GM19463 (cell line): Measurements from ENCODE around the gene PLEKHA8.

Source experiments
- ATAC-seq: cut with Tn5 transposase; IDR thresholded peaks from one replicate; pipeline ENCODE4 v1.9.1; 2021; ENCODE audit warnings: mild to moderate bottlenecking, moderate library complexity; ENCODE audit not compliant: unreplicated experiment

Gene PLEKHA8

DNA sequence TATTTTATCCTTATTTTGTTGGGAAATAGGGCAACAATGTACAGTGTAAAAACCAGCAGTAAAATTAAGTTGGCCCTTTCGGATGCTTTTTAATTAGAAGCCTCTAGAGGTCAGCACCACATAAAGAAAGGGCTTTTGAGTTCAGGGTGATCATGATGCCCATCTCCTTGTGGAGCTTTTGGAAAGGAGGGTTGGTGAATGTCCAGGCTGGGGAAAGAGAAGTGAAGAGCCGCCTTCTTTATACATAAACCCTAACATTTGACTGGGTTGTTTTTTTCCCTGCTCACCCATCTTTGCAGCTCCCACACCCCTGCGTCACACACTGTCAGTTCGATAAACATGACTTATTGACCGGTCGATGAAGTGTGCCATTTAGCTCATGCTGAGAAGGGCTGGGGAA lies 136.4 kb downstream of the PLEKHA8 start:
- no peak for ATAC-seq

DNA sequence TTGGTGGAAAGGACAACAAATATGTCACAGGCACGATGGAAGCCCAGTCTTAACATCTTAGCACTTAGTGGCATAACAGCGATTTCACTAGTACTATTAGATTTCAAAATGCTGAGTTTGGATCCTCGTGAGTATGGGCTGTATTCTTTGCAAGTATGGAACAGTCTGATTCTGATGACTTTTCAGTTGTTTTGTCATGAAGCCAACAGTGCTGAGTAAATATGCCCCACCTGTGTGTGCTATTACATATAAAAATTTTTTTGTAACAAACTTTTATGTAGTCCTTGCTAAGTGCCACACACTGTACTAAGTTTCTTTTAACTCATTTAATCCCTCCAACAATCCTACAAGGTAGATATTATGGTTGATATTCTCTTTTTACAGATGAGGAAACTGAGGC lies 137.4 kb downstream of the PLEKHA8 start:
- no peak for ATAC-seq

DNA sequence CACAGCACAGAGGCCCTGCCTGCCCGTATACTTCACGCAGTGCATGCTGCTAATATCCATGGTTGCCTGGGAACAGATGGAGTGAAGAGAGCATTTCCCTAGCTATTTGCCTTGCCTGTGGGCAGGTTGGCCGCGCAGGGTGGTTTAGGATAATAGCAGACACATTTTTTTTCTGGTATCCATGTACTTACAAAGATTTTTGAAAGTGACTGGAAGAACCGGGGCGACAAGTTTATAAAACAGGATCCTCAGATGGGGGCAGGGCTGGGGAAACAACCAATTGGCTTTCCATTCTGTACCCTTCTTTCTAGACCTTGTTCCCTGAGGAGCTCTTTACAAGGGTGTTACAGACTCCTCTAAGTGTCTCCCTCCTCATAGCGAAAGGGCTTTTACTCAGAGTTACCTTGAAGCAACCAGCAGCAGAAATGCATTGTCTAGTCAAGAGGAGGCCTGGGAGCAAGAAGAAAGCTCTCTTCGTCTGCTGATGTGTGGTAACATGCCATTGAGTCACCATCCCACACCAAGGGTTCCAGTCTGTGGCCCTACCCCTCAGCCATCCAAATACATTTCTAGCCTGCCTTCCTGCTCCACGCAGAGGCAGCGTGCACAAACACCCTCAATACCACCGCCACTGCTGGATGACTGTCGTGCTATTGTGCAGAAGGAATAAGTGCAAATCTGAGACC lies 138.1 kb downstream of the PLEKHA8 start:
- ATAC-seq: no peak

DNA sequence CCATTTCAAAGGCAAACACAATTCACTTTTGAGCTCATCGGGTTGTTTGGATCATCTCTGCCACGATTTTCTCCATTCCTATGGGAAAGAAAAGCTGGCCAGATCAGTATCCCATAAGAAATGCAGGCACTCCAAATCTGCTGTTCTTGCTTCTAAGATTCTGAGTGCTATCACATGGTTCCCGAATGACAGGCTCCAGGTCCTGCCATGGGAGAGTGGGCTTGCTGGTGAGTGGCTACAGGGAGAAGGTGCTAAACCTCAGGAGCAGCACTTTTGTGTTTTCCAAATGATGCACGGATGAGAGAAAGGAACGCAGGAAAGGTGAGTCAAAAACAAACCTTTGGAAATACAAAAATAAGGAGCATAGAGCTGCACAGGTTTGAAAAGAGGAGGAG lies 138.6 kb downstream of the PLEKHA8 start:
- ATAC-seq: no peak

DNA sequence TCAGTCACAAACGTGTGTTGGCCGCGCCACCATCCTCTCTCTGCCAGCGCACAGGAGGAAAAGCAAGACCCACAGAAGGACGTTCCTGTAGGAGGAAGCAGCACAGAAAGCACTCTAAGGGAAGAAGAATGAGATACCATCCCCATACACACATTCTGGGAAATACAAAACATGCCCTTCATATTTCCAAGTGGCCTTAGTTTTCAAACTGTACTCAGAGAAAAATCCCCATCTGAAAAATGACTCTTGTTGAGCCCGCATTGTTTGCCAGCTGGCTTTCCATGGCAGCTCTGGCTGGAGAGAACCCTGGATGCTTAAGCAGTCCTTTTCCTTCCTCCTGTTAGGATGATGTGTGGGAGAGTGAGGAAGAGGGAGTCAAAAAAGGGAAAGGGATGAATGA lies 139.7 kb downstream of the PLEKHA8 start:
- no peak for ATAC-seq

DNA sequence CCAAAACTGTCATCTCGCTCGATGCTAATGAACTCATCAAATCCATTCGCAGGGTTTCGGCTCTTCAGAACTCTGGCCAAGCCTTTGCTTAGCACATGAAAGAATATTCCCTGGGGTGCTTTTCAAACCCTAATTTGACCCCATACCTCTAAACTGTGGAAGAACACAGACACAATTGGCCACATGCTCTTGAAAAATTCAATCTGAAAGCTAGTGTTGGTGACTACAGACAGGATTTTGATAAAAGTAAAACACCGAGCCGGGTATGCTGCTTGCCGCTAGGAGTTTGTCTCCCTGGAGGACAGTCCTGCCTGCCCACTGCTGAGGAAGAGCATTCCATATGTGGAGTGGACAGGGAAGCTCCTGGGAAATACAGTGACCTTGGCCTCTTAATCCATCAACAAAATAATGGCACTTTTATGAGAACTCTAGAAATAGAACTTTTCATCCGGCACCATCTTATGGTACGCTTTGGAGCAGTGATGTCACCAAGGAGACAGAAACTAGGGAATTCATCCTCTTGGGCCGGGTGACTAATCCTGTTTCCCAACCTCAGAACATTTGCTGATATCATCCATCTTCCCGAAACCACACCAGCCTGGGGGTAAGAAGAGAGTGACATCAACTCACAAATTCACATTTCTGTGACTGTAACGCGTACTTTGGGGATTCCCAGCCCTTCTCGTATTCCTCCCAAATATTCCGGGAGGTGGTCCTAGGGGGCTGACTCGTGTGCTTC lies 140.8 kb downstream of the PLEKHA8 start:
- no peak for ATAC-seq

DNA sequence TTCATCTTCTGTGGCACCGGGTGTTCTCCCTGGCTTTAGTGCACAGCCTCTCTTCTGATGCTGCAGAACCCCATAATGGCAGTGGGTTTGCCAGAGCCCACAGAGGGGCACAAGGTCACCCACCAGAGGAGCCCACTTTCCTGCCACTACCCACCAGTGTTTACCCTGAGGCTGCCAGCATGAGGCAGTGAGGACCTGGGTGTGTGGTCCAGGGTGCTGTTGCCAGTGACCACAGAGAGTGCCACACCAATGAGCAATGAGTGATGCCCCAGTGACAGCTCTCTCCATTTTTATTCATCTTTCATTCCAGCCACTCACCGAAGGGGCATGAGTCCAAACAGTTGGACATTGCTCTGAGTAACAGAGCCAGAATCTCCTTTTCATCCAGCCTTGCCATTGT lies 141.4 kb downstream of the PLEKHA8 start:
- no peak for ATAC-seq

DNA sequence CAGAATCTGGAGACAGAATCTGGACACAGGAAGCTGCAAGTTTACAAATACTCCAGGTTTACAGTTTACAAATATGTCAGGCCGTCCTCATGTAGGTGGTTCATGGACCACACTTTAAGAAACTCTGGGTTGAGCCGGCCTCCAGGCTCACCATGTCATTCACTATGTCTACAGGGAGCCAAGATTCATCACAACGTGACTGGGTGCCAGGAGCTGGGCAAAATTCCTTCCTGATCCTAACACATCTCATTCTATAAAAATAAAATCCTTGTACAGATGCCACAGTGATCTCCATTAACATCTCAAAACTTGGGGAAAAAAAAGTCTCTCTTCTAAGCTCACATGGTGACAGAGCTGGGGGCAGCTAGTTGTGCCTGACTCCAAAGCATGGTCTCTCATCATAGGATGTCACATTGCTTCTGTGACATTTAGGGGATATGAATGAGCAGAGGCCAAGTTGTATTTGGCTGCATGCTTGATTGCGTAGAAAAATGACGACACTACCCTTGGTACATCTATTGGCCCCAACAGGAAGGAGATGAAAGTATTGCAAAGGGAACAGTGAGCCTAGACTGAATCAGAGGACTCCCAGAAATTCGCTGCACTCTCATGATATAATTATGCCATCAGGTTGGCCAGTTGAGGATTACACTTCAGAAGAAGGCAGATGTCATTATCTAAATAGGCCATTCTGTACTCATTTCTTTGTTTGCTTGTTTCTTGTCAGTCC lies 142.4 kb downstream of the PLEKHA8 start:
- no peak for ATAC-seq

DNA sequence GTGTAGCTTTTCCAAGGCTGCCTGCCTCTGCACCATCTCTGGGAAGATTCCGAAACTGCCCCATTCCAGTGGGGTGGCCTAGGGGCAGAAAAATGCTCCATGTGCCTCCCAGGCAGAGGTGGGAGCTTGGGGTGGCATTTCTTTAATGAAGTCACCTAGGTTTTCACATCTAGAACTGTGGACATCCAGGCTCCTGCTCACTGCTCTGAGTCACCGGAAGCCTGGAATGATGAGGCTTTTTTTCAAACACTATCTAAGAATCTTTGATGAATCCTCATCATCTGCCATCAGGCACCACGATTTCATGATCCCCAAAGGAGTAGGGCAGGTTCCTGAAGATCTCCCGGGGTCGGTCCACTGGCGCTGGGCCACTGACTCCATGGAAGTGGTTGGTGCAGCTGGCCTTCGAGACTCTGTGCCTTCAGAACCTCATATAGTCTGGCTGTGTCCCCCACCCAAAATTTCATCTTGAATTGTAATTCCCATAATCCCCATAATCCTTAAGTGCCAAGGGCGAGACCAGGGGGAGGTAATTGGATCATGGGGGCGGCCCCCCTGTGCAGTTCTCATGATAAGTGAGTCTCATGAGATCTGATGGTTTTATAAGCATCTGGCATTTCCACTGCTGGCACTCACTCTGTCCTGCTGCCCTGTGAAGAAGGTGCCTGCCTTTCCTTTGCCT lies 143.7 kb downstream of the PLEKHA8 start:
- no peak for ATAC-seq

DNA sequence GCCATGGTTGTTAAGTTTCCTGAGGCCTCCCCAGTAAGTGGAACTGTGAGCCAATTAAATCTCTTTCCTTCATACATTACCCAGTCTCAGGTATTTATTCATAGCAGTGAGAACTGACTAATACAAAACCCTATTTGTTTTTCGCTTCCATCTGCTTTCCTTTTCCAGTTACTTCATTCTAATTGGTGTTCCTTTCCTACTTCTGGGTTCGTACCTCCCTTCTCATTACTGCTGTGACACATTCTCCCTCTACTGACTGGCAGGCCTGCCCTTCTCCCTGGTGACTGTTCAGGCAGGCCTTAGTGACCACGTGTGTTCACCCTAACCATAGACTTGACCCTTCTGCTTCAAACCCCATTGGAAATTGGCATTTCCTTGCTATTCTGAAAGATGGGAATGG lies 144.2 kb downstream of the PLEKHA8 start:
- ATAC-seq: no peak

DNA sequence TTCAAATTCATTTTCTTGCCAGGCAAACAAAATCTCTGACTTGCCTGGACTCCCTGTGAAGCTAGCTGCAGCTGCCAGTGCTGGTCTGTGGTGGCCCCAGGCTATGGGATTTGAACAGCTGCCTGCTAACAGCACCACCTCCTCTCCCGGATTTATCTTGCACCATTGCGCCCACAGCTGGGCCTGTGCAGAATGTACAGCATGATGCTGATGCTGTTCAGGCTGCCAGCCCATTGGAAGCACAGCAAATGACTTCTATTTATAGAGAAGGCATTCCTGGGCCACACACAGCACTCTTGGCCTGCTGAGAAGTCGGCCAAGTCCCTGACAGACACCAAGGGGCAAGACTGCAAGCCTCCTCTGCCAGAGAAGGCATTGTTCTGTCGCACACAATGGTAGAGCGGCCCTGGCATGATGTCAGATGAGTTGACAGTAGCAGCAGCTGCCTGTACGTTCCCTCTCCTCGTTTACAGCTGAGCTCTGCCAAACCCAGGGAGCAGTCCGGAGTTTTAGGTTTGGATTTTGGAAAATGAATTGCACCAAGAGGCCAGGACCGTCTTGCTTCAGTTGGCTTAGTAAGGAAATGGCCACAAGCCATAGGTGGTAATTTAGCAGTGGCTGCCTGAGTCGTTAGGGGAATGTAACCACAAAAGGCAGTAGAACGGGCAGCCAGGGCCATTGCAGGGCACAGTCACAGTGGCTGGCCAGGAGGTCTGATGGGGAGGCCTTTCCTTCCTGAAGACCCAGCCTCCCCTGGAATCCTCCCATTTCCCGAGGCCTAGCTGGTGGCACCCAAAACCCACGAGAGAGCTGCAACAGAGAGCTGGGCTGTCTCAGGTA lies 145.1 kb downstream of the PLEKHA8 start:
- ATAC-seq: no peak

DNA sequence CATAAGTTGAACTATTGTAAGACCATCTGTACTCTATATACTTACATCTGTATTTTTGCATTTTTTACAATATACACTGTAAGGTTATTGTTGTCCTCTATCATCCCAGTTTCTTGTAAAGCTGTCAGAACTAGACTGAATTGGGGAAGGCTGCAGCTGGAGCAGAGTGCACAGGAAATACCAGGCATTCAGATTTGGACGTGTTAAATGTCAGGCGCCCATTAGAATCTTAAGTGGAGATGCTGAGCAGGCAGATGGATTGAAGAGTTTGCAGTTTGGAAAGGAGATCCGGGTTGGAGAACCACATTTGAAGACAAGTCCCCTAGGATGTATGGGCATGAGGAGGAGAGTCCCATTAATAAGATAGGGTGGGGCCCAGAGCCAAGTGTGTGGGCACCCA lies 147.0 kb downstream of the PLEKHA8 start:
- no peak for ATAC-seq

DNA sequence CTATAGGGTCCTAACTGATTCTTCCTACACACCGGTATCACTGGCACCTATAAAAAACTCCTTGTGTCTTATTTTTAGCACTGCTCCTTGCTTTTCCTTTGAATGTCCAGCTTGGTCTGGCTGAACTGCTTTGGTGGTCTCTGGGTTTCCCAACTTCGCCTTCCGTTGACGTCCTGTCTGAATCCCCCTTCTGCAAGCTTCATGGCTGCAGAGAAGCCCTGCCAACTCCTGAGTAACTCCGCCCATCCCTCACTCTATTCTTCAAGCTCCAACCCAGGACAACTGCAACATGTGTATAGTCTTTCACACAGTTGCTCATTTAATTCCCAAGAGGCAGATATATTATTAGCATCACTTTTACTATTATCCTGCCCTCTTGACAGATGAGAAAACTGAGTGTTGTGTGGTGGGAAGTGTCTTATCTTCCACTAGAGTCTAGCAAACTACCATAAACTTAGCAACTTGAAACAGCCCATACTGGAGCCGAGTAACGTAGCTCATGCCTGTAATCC lies 147.5 kb downstream of the PLEKHA8 start:
- ATAC-seq: no peak

DNA sequence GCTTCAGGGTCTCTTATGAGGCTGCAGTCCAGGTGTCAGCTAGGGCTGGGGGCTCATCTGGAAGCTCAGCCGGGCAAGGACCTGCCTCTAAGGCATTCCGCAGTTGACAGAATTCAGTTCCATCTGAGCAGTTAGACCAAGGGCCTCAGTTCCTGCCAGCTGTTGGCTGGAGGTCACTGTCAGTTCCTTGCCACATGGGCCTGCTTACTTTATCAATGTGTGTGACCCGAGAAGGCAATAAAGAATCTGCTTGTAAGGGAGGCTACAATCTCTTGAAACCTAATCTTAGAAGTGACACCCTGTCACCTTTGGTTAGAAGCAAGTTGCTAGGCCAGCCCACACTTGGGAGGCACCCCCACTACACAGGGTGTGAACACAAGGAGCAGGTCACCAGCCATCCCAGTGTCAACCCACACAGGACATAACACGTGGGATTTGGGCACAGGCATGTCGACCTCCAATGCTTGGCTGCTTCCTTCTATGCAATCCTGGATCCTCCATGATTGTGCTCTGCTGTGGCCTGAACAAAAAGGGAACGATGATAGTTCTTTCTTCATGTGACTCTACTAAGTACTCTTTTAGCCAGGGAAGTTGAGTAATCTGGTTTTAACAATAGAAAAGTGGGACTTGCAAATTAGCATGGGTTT lies 148.4 kb downstream of the PLEKHA8 start:
- ATAC-seq: no peak

DNA sequence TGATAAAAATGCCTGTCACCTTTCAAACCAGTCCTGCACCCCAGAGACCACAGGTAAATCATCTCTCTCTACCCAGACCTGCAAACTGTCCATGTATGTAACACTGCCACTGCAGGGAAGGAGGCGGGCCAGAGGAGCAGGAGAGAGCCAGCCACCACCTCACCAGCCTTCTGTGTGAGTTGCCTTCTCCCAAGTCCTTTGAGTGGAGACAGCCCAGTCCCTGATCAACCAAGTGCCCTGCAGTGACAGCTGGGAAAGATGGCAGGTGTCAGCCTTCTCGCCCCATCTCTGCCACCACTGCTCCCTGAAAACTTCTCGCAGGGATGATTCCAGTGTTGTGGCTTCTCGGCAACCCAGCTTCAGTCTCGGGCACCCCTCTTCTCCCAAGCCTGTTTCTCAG lies 149.0 kb downstream of the PLEKHA8 start:
- no peak for ATAC-seq

DNA sequence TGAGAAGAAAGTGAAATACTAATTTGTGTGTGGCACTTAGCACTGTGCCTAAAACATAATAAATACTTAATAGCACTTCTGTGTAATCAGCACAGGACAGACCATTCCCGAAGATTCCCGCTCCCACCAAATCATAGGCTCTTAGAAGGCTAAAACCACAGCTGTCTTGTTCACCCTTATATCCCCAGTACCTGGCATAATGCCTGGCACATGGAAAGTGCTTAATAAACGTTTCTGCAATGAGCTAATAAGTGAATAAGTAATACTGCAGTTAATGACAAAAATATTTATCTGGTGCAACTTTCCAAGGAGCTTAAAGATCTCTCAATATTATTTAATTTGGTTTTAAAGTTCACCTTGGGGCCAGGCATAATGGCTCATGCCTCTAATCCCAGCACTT lies 149.8 kb downstream of the PLEKHA8 start:
- ATAC-seq: no peak

DNA sequence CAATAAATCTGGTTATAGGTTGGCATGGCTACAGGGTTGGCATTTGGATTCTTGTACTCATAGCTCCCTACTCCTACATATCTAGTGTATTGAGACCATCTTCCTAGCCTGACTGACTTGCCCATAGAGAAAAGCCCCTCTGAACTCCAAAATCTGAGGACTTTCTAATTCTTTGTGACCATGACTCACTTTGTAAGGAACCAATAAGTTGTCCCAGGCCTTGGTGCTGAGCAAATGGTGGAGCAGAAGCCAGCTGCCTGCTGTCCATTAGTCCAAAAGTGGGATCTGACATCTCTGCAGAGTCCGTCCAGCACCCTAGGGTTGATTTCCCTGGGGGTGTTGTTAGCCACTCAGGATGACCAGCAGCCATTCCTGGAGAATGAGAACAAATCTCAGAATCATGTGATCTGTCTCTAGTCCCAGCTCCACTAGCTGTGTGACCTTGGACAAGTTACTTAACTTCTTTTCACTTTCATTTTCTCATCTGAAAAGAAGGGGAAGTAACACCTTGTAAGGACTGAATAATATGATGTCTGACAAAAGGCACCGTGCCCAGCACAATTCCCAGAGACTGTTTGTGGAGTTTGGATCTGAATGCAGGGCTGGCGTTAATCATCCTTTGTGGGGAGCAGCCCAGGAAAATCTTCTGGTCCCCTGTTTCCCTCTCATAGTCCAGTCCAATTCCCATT lies 150.7 kb downstream of the PLEKHA8 start:
- ATAC-seq: peak; percentile 86
